ENCODE results near the gene DNAAF1.
"Not testable (repeated sequence)": the region's sequence is repeated elsewhere in the genome, so short reads cannot be mapped to it uniquely, and the experiment has no call there.

DNAAF1 gene

GRCh38 chr16:84186685-84187437, 41.8 kb downstream of the DNAAF1 start, which contains the start of gene TAF1C:
TSS of gene TAF1C (minus strand) at chr16:84187057. CDS start at chr16:84184988, 2,069 bp downstream.
- peak; percentile 71 for DNase-seq

DNA sequence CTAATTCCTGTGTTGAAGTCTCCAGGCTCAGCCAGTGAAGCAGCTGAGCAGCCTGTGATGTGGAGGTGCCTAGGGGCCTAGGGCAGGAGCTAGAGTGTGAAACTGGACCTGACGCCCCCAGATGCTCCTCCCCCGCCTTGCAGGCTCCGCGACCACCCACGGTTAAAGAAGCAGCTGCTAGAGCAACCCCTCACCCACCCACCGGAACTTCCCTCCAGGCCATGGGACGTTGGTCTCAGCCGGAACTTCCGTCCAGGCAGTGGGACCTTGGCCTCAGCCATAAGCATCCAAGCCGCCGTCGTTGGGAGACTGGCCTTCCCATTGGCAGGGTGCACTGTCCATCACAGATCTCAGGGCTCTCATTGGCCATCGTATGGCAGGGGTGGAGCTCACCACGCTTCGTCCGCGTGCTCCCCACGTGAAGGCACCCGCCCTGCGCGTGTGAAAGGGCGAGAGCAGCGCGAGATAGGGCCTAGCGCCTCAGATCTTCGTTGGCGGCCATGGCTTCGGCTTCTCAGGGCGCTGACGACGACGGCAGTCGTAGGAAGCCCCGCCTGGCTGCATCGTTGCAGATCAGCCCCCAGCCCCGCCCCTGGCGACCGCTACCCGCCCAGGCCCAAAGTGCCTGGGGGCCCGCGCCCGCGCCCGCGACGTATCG, 45.8 kb downstream of the DNAAF1 start, which contains the start of gene ADAD2:
Gene ADAD2 (plus strand): TSS at position 427 of the 658 bp plus-strand sequence. CDS start 74 bp downstream, at position 501.
- DNase-seq, result no peak

- DNase-seq, result no peak
Observed at GRCh38 chr16:84191466-84191865, 46.4 kb downstream of the DNAAF1 start.

- DNase-seq, result no peak
Observed at GRCh38 chr16:84193480-84193879, 48.4 kb downstream of the DNAAF1 start.

- DNase-seq, result no peak
Observed at GRCh38 chr16:84194018-84194417, 48.9 kb downstream of the DNAAF1 start.

GRCh38 chr16:84194470-84195200, 49.5 kb downstream of the DNAAF1 start:
- no peak for DNase-seq

- DNase-seq, result no peak
Observed at GRCh38 chr16:84195201-84196093, 50.3 kb downstream of the DNAAF1 start.

DNA sequence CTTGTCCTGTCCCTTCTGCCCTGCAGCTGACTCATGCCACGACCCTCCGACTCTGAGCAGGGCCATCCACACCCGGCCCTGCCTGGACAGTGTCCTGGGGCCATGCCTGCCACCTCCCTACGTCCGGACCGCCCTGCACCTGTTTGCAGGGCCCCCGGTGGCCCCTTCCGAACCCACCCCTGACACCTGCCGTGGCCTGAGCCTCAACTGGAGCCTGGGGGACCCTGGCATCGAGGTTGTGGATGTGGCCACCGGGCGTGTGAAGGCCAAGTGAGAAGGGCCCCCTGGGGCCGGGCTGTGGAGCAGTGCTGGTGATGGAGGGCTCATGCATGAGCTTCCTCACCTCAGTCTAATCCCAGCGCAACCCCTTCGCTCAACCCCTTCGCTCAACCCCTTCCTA, 51.0 kb downstream of the DNAAF1 start:
- DNase-seq, result no peak

- no peak for DNase-seq
Observed at GRCh38 chr16:84196727-84197394, 51.8 kb downstream of the DNAAF1 start.

GRCh38 chr16:84197466-84198128, 52.5 kb downstream of the DNAAF1 start:
- no peak for DNase-seq

DNA sequence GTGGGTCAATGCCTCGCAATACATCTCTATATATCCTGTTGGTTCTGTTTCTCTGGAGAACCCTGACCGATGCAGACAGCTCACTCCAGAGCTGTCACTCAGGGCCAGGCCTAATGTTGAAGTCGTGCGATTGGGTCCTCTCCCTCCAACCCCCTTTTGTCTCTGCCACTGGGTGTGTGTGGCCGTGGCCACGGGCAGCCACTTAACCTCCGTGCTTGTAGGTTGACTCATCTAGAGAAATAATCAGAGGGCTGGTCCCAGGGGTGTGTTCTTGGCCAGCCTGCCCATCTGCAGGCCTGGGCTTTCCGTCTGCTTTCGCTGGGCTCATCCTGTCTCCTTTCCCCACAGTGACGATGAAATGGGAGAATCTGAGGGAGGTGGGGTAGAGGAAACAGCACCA, 53.3 kb downstream of the DNAAF1 start:
- DNase-seq, result no peak

- DNase-seq, result no peak
Observed at GRCh38 chr16:84199097-84199496, 54.0 kb downstream of the DNAAF1 start.

DNA sequence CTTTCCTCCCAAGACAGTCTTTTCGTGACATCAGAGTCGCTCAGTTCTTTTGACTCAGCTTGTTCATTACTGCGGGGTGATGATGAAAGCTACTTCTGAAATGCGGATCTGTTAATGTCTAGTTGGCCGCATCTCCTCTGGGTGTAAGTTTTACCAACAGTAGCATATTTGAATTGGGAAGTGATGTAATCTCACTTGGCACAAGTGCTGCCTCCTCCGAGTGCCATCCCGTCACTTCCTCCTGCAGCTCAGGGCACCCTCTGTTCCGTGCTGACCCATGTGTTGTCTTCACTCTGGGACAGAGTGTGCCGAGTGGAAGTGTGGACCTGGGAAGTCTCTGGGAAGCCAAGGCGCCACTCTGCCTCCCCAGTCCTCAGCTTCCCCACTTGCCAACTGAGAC, 54.8 kb downstream of the DNAAF1 start:
- DNase-seq, result no peak

- DNase-seq, result not testable (repeated sequence)
Observed at GRCh38 chr16:84204551-84204950, 59.4 kb downstream of the DNAAF1 start.

DNA sequence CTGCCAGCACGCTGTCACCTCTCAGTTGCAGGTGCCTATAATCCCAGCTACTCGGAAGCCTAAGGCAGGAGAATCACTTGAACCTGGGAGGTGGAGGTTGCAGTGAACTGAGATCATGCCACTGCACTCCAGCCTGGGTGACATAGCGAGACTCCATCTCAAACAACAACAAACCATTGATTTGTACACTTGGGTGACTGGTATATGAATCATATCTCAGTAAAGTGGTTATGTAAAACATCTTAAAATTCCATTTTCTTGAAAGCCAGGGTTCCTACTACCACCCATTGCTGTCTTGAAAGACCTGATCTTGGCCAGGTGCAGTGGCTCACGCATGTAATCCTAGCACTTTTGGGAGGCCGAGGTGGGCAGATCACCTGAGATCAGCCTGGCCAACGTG, 60.0 kb downstream of the DNAAF1 start:
- not testable (repeated sequence) for DNase-seq

GRCh38 chr16:84205976-84206691, 61.0 kb downstream of the DNAAF1 start:
- DNase-seq, result no peak

- no peak for DNase-seq
Observed at GRCh38 chr16:84207251-84207650, 62.1 kb downstream of the DNAAF1 start.

GRCh38 chr16:84207879-84208278, 62.8 kb downstream of the DNAAF1 start:
- no peak for DNase-seq

DNA sequence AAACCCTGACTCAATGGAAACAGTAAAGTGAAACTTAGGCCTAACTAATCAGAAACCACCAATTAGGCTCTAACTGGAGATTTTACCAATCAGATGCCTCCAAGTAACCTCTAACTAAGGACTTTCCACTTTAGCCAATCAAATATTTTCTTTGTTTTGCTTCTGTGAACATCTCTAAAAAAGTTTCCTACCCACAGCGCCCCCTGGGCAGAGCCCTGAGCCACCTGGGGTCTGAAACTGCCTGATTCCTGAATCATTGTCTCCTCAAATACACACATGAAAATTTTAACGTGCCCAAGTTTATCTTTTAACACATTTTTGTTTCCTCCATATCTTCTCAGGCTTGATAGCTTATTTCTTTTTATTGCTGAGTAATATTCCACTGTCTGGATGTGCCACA, 64.9 kb downstream of the DNAAF1 start:
- no peak for DNase-seq

- DNase-seq, result no peak
Observed at GRCh38 chr16:84212154-84212553, 67.0 kb downstream of the DNAAF1 start.

- no peak for DNase-seq
Observed at GRCh38 chr16:84212631-84213030, 67.5 kb downstream of the DNAAF1 start.

All from NCI-H2029 (cell line).